GM21390 (cell line): ENCODE measurements around the gene GGA1.
A peak's percentile ranks its signal among the peaks of the same experiment; 100 is the strongest.

ENCODE experiments used
- ATAC-seq: cut with Tn5 transposase; IDR thresholded peaks from one replicate; pipeline ENCODE4 v1.9.1; 2021; ENCODE audit not compliant: unreplicated experiment

Gene GGA1, protein sequence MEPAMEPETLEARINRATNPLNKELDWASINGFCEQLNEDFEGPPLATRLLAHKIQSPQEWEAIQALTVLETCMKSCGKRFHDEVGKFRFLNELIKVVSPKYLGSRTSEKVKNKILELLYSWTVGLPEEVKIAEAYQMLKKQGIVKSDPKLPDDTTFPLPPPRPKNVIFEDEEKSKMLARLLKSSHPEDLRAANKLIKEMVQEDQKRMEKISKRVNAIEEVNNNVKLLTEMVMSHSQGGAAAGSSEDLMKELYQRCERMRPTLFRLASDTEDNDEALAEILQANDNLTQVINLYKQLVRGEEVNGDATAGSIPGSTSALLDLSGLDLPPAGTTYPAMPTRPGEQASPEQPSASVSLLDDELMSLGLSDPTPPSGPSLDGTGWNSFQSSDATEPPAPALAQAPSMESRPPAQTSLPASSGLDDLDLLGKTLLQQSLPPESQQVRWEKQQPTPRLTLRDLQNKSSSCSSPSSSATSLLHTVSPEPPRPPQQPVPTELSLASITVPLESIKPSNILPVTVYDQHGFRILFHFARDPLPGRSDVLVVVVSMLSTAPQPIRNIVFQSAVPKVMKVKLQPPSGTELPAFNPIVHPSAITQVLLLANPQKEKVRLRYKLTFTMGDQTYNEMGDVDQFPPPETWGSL

DNA sequence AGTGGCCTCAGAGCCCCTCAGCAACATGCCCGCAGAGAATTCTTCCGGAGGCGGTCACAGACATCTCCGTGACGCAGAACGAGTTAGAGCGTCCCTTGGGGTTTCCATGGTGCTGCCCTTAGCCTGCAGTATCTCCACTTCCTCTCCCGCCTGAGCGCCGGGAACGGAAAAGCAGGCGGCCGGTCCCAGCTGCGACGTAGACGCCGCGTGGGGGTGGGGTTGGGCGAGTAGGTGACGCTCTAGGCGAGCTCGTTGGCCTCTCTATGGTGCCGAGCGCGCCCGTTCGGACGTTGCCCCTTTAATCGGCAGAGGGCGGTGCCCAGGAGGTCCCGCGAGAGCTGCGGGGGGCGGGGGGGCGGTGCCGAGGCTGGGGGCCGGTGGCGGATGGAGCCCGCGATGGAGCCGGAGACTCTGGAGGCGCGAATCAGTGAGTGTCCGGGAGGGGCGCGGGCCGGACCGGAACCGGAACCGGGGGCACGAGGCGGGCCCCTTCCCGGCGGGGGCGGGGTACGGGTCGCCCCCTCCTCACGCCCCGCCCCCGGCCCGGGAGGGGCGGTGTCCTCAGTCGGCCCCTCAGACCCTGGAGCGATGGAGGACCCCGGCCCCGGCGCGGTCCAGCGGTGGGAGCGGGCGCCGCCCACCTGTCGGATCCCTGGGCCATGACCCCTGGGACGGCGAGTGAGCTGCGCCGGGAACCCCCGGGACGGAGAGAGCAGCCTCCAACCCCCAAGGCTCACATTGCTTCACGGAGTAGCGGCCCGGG is at the start of gene GGA1:
GGA1 (plus strand) TSS at position 358 of the 763 bp plus-strand sequence; CDS start at position 385, 27 bp downstream.
- ATAC-seq = peak; percentile 61

- ATAC-seq = no peak
Measured at GRCh38 chr22:37559521-37559900, 49.1 kb upstream of the GGA1 start.

GRCh38 chr22:37559901-37560607 is 48.6 kb upstream of the GGA1 start, which contains the start of gene CDC42EP1:
Gene CDC42EP1 (plus strand): TSS chr22:37560480. CDS start chr22:37566350, 5,870 bp downstream.
- no peak for ATAC-seq

DNA sequence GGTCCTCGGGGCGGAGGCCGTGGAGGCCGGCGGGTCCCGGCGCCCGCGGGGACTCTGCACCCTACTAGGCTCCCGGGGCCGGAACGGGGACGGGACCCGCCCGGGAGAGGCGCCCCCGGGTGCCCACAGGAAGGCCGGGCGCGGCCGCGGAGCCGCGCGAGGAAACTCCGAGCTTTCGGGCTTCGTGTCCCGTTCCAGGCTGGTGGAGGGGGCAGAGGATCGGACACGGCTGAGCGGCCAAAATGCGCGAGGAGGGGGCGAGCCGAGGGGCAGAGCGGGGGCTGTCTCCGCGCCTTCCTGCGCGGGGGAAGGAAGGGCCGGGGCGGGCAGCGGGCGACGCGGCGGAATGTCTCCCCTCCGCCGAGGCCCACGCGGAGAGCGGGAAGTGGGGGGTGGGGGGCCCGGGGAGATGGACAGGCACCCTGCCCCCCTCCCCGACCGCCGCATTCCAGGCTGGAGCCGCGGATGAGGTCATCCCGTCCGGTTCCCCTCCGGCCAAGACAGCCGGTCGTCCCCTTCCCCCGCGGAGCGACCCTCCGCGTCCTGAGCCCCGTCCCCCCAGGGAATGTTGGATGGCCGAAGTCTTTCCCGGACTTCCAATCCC is 47.9 kb upstream of the GGA1 start:
- no peak for ATAC-seq

DNA sequence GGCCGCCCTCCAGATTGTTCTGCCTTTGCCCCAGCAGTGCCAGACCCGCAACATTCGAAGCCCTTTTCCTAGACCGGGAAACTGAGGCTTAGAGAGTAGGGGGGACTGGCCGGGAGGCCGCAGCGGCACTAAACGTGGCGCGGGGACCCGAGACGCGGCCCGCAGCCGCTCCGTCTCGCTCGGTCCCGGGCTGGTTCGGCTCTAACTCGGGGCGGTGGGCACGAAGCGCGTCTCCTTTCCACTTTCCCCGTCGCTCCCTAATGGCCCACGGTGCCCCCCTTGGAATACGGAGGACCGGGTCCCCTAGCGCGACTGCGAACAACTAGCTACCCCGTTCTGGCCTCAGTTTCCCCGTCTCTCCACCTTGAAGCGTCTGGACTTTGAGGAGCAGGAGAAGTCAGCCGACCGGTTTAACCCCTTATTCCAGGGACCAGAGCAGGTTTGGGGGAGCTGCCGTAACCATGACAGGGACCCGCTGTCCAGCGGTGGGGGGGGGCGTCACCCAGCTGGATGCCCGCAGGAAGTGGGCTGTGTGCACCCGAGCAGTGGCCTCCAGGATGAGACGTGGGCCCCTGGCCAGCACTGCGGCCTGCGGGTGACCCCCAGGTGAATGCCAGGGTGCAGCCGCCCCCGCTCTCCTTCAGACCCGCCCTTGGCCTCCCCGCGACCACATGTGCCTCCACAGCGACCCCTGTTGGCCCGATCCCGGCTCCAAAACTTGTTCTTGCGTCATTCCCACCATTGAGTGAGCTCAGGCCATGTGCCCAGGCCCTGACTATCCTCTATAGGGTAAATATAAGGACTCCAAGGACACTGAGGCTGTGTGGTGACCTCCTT is 47.2 kb upstream of the GGA1 start:
- no peak for ATAC-seq

- ATAC-seq = no peak
Measured at GRCh38 chr22:37562049-37562875, 46.4 kb upstream of the GGA1 start.

DNA sequence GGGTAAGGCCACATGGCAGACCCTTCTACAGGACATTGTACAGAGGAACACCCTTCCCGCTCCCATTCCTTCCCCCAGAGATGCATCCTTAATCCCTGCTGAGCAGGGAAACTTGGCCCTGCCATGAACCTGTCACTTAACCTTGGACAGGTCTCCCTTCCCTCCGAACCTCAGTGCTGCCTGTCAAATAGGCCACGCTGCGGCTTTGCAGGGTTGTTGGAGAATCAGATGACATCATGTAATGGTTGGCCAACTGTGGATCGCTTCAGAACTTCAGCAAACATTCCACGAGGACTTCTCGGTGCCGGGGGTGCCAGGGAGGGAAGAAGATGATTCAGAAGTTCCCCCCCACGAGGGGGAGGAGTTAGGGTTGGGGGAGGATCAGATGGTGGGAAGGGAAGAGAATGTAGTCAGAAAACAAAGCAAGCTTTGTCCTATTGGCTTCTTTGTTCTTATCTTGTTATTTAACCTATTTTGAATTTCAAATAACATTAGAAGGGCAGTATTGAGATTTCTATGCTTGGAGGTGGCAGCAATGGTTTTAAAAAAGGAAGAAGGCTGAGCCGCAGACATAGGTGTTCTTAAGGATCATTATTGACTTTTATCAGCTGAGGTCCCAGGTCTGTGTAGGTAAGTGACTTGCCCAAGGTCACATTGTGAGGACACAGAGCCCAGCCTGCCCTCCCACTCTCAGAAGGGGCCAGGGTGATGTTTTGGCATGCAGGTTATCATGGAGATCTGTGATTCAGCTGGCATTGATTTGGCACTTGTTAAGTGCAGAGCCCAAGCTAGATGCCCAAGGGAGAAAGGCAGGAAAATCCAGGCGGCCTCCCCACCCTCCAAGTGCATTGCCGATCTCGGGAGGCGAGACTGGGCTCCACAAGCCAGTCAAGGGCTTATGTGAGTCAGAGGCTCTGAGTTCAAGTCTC is 45.2 kb upstream of the GGA1 start:
- ATAC-seq = no peak

DNA sequence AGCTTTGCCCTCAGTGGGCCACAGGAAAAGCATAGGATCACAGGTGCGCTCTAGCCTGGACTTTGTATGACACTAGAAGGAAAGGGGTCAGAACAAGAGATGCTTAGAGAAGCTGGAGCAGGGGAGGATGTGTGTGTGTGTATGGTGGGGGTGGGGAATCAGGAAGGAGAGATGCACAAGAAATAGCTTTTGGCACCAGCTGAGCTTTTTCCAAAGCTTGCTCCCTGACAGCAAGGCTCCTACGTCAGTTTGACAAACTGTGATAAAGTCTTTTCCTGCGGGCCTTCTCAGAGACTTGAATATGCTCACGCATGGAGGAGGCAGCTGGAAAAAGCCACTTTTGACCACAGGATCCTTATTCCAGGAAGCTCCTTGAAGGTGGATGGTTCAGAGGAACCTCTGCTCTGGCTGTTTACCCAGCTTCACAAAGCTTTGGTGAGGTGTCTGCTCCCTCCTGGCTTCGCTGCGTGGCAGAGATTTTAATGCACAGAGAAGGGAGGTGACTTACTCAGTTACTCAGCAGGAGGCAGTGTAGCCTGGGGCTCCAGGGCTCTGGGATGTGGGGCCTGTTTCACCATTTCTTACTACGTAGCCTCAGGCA is 44.4 kb upstream of the GGA1 start:
- no peak for ATAC-seq

DNA sequence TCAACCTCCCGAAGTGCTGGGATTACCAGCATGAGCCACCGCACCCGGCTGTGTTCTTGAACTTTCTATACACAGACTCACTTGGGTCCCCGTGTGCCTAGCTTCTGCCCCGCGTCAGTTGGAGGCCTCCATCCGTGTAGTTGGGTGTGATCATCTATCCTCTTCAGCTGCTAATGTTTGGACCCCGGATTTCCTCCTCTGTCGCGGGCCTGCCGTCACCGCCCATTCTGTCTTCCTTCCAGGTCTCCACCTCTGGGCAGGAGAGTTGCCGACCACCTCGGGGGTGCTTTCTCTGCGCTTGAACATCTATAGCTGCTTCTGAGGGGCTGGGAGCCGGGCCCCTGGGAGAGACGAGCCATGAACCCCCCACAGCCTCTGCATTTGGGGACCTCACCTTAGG is 42.8 kb upstream of the GGA1 start:
- no peak for ATAC-seq

DNA sequence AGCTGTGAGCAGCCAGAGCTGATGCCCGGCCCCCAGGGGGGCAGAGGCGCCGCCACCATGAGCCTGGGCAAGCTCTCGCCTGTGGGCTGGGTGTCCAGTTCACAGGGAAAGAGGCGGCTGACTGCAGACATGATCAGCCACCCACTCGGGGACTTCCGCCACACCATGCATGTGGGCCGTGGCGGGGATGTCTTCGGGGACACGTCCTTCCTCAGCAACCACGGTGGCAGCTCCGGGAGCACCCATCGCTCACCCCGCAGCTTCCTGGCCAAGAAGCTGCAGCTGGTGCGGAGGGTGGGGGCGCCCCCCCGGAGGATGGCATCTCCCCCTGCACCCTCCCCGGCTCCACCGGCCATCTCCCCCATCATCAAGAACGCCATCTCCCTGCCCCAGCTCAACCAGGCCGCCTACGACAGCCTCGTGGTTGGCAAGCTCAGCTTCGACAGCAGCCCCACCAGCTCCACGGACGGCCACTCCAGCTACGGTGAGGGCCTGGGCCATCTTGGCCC is 42.3 kb upstream of the GGA1 start:
- ATAC-seq = no peak

- no peak for ATAC-seq
Measured at GRCh38 chr22:37566903-37567798, 41.5 kb upstream of the GGA1 start.

DNA sequence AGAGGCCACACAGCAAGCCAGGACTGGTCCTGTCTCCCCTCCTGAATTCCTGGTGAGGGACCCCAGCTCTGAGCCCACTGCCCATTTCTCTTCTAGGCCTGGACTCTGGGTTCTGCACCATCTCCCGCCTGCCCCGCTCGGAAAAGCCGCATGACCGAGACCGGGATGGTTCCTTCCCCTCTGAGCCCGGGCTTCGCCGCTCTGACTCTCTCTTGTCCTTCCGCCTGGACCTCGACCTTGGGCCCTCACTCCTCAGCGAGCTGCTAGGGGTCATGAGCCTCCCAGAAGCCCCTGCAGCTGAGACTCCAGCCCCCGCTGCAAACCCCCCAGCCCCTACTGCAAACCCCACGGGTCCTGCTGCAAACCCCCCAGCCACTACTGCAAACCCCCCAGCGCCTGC is 40.6 kb upstream of the GGA1 start:
- no peak for ATAC-seq

DNA sequence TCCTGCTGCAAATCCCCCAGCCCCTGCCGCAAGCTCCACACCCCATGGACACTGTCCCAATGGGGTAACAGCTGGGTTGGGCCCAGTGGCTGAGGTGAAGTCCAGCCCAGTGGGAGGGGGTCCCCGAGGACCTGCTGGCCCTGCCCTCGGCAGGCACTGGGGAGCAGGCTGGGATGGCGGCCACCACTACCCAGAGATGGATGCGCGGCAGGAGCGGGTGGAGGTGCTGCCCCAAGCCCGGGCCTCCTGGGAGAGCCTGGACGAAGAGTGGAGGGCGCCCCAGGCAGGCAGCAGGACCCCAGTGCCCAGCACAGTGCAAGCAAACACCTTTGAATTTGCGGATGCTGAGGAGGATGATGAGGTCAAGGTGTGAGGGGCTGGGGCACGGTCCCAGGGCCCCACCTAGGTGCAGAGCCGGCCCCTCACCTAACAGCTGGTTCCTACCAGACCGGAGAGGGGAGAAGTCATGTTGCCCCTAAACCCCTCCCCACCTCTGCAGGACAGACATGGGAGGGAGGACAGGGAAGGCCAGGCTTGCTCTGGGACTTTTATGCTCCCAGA is 40.1 kb upstream of the GGA1 start:
- no peak for ATAC-seq

GRCh38 chr22:37569009-37569920 is 39.4 kb upstream of the GGA1 start:
- ATAC-seq = no peak
